ENCODE data around the gene ACOXL. TPM values are rescaled to one million over a fixed set of nuclear protein-coding genes. Genes with fewer than 3 reads are reported as not detected.

The ACOXL gene
- total and polyA plus RNA-seq, 10 of the 15 experiments (the other 5 are each of a cell fraction or from before 2014, with no cell fraction given): 0.05 to 1.3 (median 0.71) TPM

GRCh38 chr2:110910423-110910822, 178.1 kb downstream of the ACOXL start (continued):
- TF ChIP-seq ZZZ3 (IDR thresholded peaks at IDR 0.05; ENCODE audit: control insufficient read depth, insufficient read length, low read depth) (no peak), HCFC1 (IDR thresholded peaks at IDR 0.05; ENCODE audit: low read length) (no peak), ZBTB40 (IDR thresholded peaks at IDR 0.05; ENCODE audit: borderline replicate concordance) (no peak)

- no peak for FAIRE-seq
- TF ChIP-seq CHD4 (IDR thresholded peaks at IDR 0.05): no peak
- TF ChIP-seq YBX1 (IDR thresholded peaks at IDR 0.05): no peak
- no peak for TF ChIP-seq HCFC1 (IDR thresholded peaks at IDR 0.05; ENCODE audit: low read length)
- TF ChIP-seq IKZF2 (IDR thresholded peaks at IDR 0.05): no peak
- no peak for TF ChIP-seq ZNF592 (IDR thresholded peaks at IDR 0.05)
- TF ChIP-seq SP1 (IDR thresholded peaks at IDR 0.05; ENCODE audit: low read depth, low read length): no peak
- TF ChIP-seq TCF3 (IDR thresholded peaks at IDR 0.05; ENCODE audit: borderline replicate concordance, insufficient read depth, low read depth, low read length): no peak
- TF ChIP-seq EZH2 (IDR thresholded peaks at IDR 0.05; ENCODE audit: borderline replicate concordance, control insufficient read depth, low read depth, low read length): no peak
- TF ChIP-seq ZNF384 (IDR thresholded peaks at IDR 0.05; ENCODE audit: borderline replicate concordance, low read depth, low read length): no peak
- TF ChIP-seq BRCA1 (IDR thresholded peaks at IDR 0.05; ENCODE audit: low read depth, low read length): no peak
- TF ChIP-seq KDM1A (IDR thresholded peaks at IDR 0.05; ENCODE audit: borderline replicate concordance): no peak
- TF ChIP-seq DPF2 (IDR thresholded peaks at IDR 0.05): no peak
- no peak for TF ChIP-seq RUNX3 (IDR thresholded peaks at IDR 0.05; ENCODE audit: low read length)
Measured at GRCh38 chr2:110919738-110920137, 187.4 kb downstream of the ACOXL start.

More at GRCh38 chr2:110919738-110920137, 187.4 kb downstream of the ACOXL start:
- Histone ChIP-seq H3K4me2 (ENCODE audit: control insufficient read depth, insufficient read depth) (no peak overlapping the region), H3K9me3 (replicated peaks; ENCODE audit: control insufficient read depth, insufficient read depth, low read length) (no peaks in the 10 kb centered on the region; the same call in 2 of the 3 replicates), H4K20me1 (ENCODE audit: control insufficient read depth, insufficient read depth) (no peaks in the 10 kb centered on the region), H3K27ac (ENCODE audit: control insufficient read depth, insufficient read depth) (no peak overlapping the region), H3K27me3 (replicated peaks in 1 of 2; ENCODE audit: control insufficient read depth in 2 of 2, insufficient read depth in 2 of 2, low read length in 1 of 2) (no peaks in the 10 kb centered on the region), H3K4me1 (ENCODE audit: control insufficient read depth, insufficient read depth, low read length) (no peaks in the 10 kb centered on the region), H3K36me3 (ENCODE audit: control insufficient read depth in 2 of 2, insufficient read depth in 2 of 2, low read length in 1 of 2) (no peaks in the 10 kb centered on the region), H3K79me2 (ENCODE audit: control insufficient read depth, insufficient read depth, low read length) (no peaks in the 10 kb centered on the region), H2AFZ (ENCODE audit: control insufficient read depth, low read depth, low read length) (no peak overlapping the region), H3K9ac (ENCODE audit: control insufficient read depth, insufficient read depth, low read length) (no peak overlapping the region), H3K4me3 (no peak overlapping the region)
- ATAC-seq: no peak
- ChIA-PET POLR2A (no interaction called here), SMC1A (ENCODE audit: uncharacterized antibody, unreplicated experiment) (no interaction called here), RAD21 (ENCODE audit: unreplicated experiment) (no interaction called here), CTCF (no interaction called here)
- WGBS (ENCODE audit: insufficient coverage, insufficient replicate concordance, low lambda C conversion rate, missing lambda C conversion rate): 100% methylated on average over 1 of the region's 1 CpG
- BruUV-seq (replicated peaks): no TSS peak
- in situ Hi-C loops (cut with MboI): no loop called here
- intact Hi-C loops (cut with micrococcal nuclease; ENCODE audit: unreplicated experiment): no loop called here
- DNase-seq (ENCODE audit: low read depth, low spot score): no peak

Measured in GM12878 (cell line).